ACHN (cell line): ENCODE results near the gene MAP3K21.

Experiments used
- DNase-seq: peaks from one replicate; pipeline ENCODE4 v3.0.0-alpha.2; 2015
- in situ Hi-C: cut with HindIII; loops from 2 replicates; pipeline ENCODE4 v1.10.0; 2017; ENCODE audit warnings: low sequenced_read_pairs, low pct_ligation_motif_present, low pct_unique_long_range_greater_than_20kb

MAP3K21 gene

GRCh38 chr1:233319272-233319671 is 8.3 kb upstream of the MAP3K21 start:
- in situ Hi-C loops: no loop called here
- DNase-seq: no peak

GRCh38 chr1:233320023-233320422 is 7.5 kb upstream of the MAP3K21 start:
- in situ Hi-C loops: no loop called here
- no peak for DNase-seq

- no peak for DNase-seq
- in situ Hi-C loops: no loop called here
These were observed 3.8 kb upstream of the MAP3K21 start for GRCh38 chr1:233323718-233324117.

- DNase-seq: no peak
- in situ Hi-C loops: no loop called here
These were observed 1.2 kb upstream of the MAP3K21 start for GRCh38 chr1:233326319-233326718.

- DNase-seq: peak; percentile 97
- in situ Hi-C loops: no loop called here
These were observed 493 bp upstream of the MAP3K21 start for GRCh38 chr1:233326811-233327650.

GRCh38 chr1:233328142-233328921 is 808 bp downstream of the MAP3K21 start:
- DNase-seq: peak; percentile 31
- in situ Hi-C loops: no loop called here

GRCh38 chr1:233331676-233332519 is 4.4 kb downstream of the MAP3K21 start:
- DNase-seq: no peak
- in situ Hi-C loops: no loop called here

GRCh38 chr1:233333086-233333485 is 5.6 kb downstream of the MAP3K21 start:
- DNase-seq: no peak
- in situ Hi-C loops: no loop called here

- in situ Hi-C loops: no loop called here
- no peak for DNase-seq
These were observed 6.6 kb downstream of the MAP3K21 start for GRCh38 chr1:233334092-233334491.

GRCh38 chr1:233336554-233337456 is 9.3 kb downstream of the MAP3K21 start:
- in situ Hi-C loops: no loop called here

GRCh38 chr1:233337505-233337904 is 10.0 kb downstream of the MAP3K21 start:
- in situ Hi-C loops: no loop called here

More at GRCh38 chr1:233336554-233337456, 9.3 kb downstream of the MAP3K21 start:
- no peak for DNase-seq

GRCh38 chr1:233338102-233338501 is 10.6 kb downstream of the MAP3K21 start:
- no peak for DNase-seq
- in situ Hi-C loops: no loop called here

More at GRCh38 chr1:233337505-233337904, 10.0 kb downstream of the MAP3K21 start:
- DNase-seq: no peak

GRCh38 chr1:233340031-233340555 is 12.6 kb downstream of the MAP3K21 start:
- in situ Hi-C loops: no loop called here
- no peak for DNase-seq

- in situ Hi-C loops: no loop called here
- no peak for DNase-seq
These were observed 13.5 kb downstream of the MAP3K21 start for GRCh38 chr1:233340966-233341516.

- no peak for DNase-seq
- in situ Hi-C loops: no loop called here
These were observed 14.6 kb downstream of the MAP3K21 start for GRCh38 chr1:233342086-233342485.

- DNase-seq: peak; percentile 42
- in situ Hi-C loops: no loop called here
These were observed 15.7 kb downstream of the MAP3K21 start for GRCh38 chr1:233343262-233343661.

GRCh38 chr1:233347338-233347737 is 19.8 kb downstream of the MAP3K21 start:
- in situ Hi-C loops: no loop called here
- no peak for DNase-seq
